Peyer's patch (tissue), 4 donors: ENCODE results near the gene SPECC1L. TPM values are rescaled to one million over a fixed set of nuclear protein-coding genes. Genes with fewer than 3 reads are reported as not detected.

Experiments
- DNase-seq, 3 donors: peaks; one replicate each; pipeline ENCODE4 v3.0.0-alpha.2; 2017 to 2019
- H3K27ac ChIP-seq, 4 donors: fragments of 200-600 bp; sonication (generic); one replicate each; pipeline ENCODE4 v1.5.1; 2016 to 2019
- H3K27me3 ChIP-seq, 2 donors: fragments of 200-600 bp; sonication (generic); one replicate each; pipeline ENCODE4 v1.5.1; 2019
- H3K36me3 ChIP-seq, 3 donors: fragments of 200-600 bp; sonication (generic); one replicate each; pipeline ENCODE4 v1.5.1; 2016 to 2019
- H3K4me1 ChIP-seq, 4 donors: fragments of 200-600 bp; sonication (generic); one replicate each; pipeline ENCODE4 v1.5.1; 2016 to 2019
- H3K4me3 ChIP-seq, 4 donors: fragments of 200-600 bp; sonication (generic); 1 replicate in 3 of 4; 2 replicates in 1 of 4; pipeline ENCODE4 v1.5.1; 2016 to 2019; ENCODE audit warnings: mild to moderate bottlenecking in 1 of 4
- H3K9me3 ChIP-seq, 4 donors: fragments of 200-600 bp; sonication (generic); one replicate each; pipeline ENCODE4 v1.5.1; 2016 to 2019; ENCODE audit warnings: mild to moderate bottlenecking in 1 of 4
- CTCF ChIP-seq, 6 experiments: fragments of 450-650 bp in 4 of 6; fragments of 200-600 bp in 2 of 6; sonication (generic) in 1 of 6; IDR thresholded peaks; one replicate each; pipeline ENCODE4 v1.5.1; 2017 to 2019; ENCODE audit warnings: antibody characterized with exemption in 6 of 6, mild to moderate bottlenecking in 3 of 6, moderate library complexity in 1 of 6
- POLR2A ChIP-seq, 2 donors: fragments of 450-650 bp; IDR thresholded peaks; one replicate each; pipeline ENCODE4 v1.5.1; 2017; ENCODE audit warnings: antibody characterized with exemption in 2 of 2, mild to moderate bottlenecking in 2 of 2, moderate library complexity in 2 of 2
- total RNA-seq, 4 donors: library from RNA; depleted of rRNA; stranded (reverse); fragments of >200 nt; gene quantifications; one replicate each; pipeline ENCODE4 v1.1.0, GENCODE V29; 2016

Gene SPECC1L
- total RNA-seq, 4 donors from 2014 or later, result 24.2 to 147 (median 34.4) TPM

- no peak for DNase-seq
- H3K27me3 ChIP-seq, result no peaks in the 10 kb centered on the region
- H3K36me3 ChIP-seq, result peaks cover 0 to 51% (median 0%) of the 10 kb centered on the region in 3 donors
- no peak overlapping the region for H3K27ac ChIP-seq
- peaks cover 0 to 9% (median 0%) of the 10 kb centered on the region in 4 donors for H3K4me1 ChIP-seq
- H3K4me3 ChIP-seq, result no peak overlapping the region
- no peak for TF ChIP-seq CTCF (IDR thresholded peaks at IDR 0.05)
- TF ChIP-seq POLR2A (IDR thresholded peaks at IDR 0.05), result no peak
- H3K9me3 ChIP-seq, result no peaks in the 10 kb centered on the region
Observed at GRCh38 chr22:24329453-24329852, 58.8 kb downstream of the SPECC1L start.

DNA sequence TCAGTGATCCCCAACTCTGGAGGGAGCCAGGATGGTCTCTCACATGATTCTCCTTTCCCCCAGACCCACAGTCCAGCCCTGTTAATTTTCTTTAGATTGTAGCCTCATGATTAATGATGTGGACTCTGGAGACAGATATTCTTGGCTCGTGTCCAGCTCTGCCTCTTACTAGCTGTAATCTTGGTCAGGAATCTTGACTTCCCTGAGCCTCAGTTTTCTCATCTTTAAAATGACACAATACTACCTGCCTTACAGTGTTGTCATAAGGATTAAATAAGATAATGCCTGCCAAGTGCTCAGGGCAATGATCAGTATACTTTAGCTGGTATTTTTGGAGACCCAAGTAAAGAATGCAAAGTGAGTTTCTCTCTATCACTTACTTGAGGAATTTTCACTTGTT is 60.0 kb downstream of the SPECC1L start:
- no peak for DNase-seq
- H3K36me3 ChIP-seq, result peaks cover 0 to 58% (median 0%) of the 10 kb centered on the region in 3 donors

DNA sequence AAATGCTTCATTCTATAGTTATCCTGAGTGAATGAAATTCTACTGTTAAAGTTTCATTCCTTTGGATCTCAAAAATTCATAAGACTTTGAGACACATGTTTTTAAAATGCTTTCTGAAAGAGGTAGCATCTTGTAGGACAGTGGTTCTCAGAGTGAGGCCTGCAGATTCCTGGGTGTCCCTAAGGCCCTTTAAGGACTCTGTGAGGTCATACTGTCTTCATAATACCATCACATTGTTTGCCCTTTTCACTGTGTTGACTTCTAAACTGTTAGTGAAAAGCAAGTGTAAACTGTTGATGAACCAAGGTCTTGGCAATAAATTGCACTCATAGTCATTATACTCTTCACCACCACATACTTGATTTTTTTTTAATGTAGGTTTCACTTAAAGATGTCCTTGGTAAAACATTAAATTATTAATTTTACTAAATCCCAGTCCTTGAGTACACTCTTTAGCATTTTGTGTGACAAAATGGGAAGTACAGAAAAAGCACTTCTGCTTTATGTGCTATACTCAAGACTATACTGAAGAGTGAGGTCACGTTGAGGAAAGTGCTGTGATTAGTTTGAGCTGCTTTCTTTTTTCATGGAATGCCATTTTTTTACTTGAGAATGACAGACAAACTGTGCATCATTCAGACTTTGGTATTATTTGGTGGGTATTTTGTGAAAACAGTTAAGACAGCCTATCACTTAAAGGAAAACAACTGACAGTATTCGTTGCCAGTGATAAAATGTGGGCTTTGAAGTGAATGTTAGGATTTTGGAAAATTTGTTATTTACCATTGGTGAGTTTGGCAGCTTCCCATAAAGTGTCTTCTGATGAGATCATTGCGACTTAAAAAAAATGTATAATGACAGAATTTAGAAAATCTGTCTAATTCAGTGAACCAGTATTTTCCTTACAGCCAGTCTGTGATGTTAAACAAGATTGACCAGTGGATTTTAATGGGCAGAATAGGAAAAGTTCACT is 61.1 kb downstream of the SPECC1L start:
- Histone ChIP-seq H3K4me1 (no peaks in the 10 kb centered on the region), H3K27me3 (no peaks in the 10 kb centered on the region), H3K4me3 (no peak overlapping the region), H3K27ac (no peak overlapping the region), H3K36me3 (peaks cover 0 to 48% (median 0%) of the 10 kb centered on the region in 3 donors), H3K9me3 (no peaks in the 10 kb centered on the region)
- TF ChIP-seq POLR2A (IDR thresholded peaks at IDR 0.05) (no peak), CTCF (IDR thresholded peaks at IDR 0.05) (no peak)
- no peak for DNase-seq

More for the DNA sequence above, 60.0 kb downstream of the SPECC1L start:
- Histone ChIP-seq H3K9me3 (no peaks in the 10 kb centered on the region), H3K27ac (no peak overlapping the region), H3K27me3 (no peaks in the 10 kb centered on the region), H3K4me1 (no peaks in the 10 kb centered on the region), H3K4me3 (no peak overlapping the region)
- TF ChIP-seq CTCF (IDR thresholded peaks at IDR 0.05) (no peak), POLR2A (IDR thresholded peaks at IDR 0.05) (no peak)

DNA sequence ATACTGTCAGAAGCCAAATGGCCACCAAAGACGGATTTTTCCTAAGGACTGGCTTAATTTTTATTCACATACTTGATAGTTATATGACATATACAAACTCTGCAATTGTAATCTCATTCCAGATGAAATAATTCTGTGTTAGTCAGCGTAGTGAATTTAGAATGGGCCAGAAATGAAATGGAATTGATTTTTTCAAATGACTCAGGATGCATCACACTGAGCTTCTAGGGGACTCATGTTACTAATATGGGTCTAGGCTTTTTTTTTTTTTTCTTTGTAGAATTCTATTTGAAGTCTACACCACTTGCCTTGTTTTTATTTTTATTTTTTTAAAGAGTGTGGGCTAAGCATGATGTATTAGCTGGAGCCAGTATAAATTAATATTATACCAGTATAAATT is 62.7 kb downstream of the SPECC1L start:
- TF ChIP-seq CTCF (IDR thresholded peaks at IDR 0.05) (no peak), POLR2A (IDR thresholded peaks at IDR 0.05) (no peak)
- no peak for DNase-seq
- H3K4me3 ChIP-seq, result no peak overlapping the region
- H3K9me3 ChIP-seq, result no peaks in the 10 kb centered on the region
- H3K27me3 ChIP-seq, result no peaks in the 10 kb centered on the region
- H3K36me3 ChIP-seq, result peaks cover 0 to 42% (median 0%) of the 10 kb centered on the region in 3 donors
- peaks cover 0 to 3% (median 0%) of the 10 kb centered on the region in 4 donors for H3K4me1 ChIP-seq
- H3K27ac ChIP-seq, result no peak overlapping the region

DNA sequence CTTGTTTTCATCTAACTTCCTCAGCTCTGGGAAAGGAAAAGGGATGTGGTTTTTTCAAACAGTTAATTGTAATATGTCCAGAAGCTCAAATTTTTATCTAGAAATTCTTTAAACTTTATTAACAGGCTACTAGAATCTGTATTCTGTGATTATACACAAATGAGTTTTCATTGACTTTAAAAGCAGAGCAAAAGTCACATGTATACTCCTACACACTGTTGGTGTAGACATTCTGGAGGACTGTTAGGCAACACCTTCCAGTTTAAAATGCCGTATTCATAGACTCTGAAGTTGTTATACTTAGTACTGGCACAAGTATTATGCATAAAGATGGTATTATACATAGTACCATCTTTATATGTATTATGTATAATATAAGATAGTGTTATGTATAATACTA is 64.9 kb downstream of the SPECC1L start:
- H3K36me3 ChIP-seq, result peaks cover 0 to 49% (median 0%) of the 10 kb centered on the region in 3 donors

More for the DNA sequence above, 64.9 kb downstream of the SPECC1L start:
- Histone ChIP-seq H3K27me3 (no peaks in the 10 kb centered on the region), H3K4me3 (no peak overlapping the region), H3K9me3 (no peaks in the 10 kb centered on the region), H3K27ac (no peak overlapping the region), H3K4me1 (peaks cover 0 to 13% (median 0%) of the 10 kb centered on the region in 4 donors)
- DNase-seq, result no peak
- TF ChIP-seq CTCF (IDR thresholded peaks at IDR 0.05) (no peak), POLR2A (IDR thresholded peaks at IDR 0.05) (no peak)
